HCT116 (cell line): ENCODE measurements around the gene NRP1. TPM values are rescaled to one million over a fixed set of nuclear protein-coding genes. Genes with fewer than 3 reads are reported as not detected.

Experiments used
- ATAC-seq: fragments of 200-7000 bp; cut with Tn5 transposase; 2 replicates; pipeline ENCODE4 v1.9.1; 2020; ENCODE audit warnings: mild to moderate bottlenecking, moderate library complexity
- BruUV-seq: library from RNA; stranded (reverse); fragments of 400-500 nt; replicated peaks from 2 replicates; lab custom pipeline; 2021; lab: Mats Ljungman, UMichigan
- CTCF ChIA-PET: fragments of 300-600 bp; sonication (Branson Sonifier 250); formaldehyde crosslinking; loops from one replicate; lab custom pipeline; 2021; ENCODE audit warnings: antibody characterized with exemption; lab: Charles Lee
- POLR2A ChIA-PET: fragments of 300-600, 350-600 bp; sonication (Branson Sonifier 250); formaldehyde crosslinking; loops from one replicate; lab custom pipeline; 2021; ENCODE audit warnings: antibody characterized with exemption; lab: Charles Lee
- RAD21 ChIA-PET, 2 experiments: fragments of 300-600 bp; sonication (Branson Sonifier 250); formaldehyde crosslinking; loops; one replicate each; lab custom pipeline; 2023; ENCODE audit warnings: low total read pairs in 2 of 2; ENCODE audit not compliant: uncharacterized antibody in 2 of 2, unreplicated experiment in 2 of 2, low non-redundant PET in 1 of 2; lab: Charles Lee
- DNase-seq: peaks from one replicate; pipeline ENCODE4 v3.0.0-alpha.2; 2010; ENCODE audit warnings: low read depth, low spot score
- H2AFZ ChIP-seq: fragments of 200-600 bp; shearing (Covaris generic), sonication (generic); 2 replicates; pipeline ENCODE4 v1.6.1; 2017; ENCODE audit warnings: low read depth, mixed run types, mixed read lengths, antibody characterized with exemption, low read length; ENCODE audit not compliant: poor library complexity, severe bottlenecking
- H3K27ac ChIP-seq: 2 replicates; pipeline ENCODE4 v1.5.1; 2012; ENCODE audit warnings: low read depth, low read length
- H3K27me3 ChIP-seq: fragments of 200-600 bp; sonication (generic); 2 replicates; pipeline ENCODE4 v1.6.1; 2016; ENCODE audit warnings: mixed run types, low read length, mixed read lengths; ENCODE audit not compliant: insufficient read depth
- H3K36me3 ChIP-seq, 2 experiments: fragments of 200-500 bp in 1 of 2; fragments of 200-600 bp in 1 of 2; sonication (Bioruptor generic) in 1 of 2; sonication (generic) in 1 of 2; 2 replicates each; pipeline versions ENCODE4 v1.5.1 to v1.6.1; 2014 to 2016; ENCODE audit warnings: low read length in 2 of 2, inconsistent platforms in 1 of 2, mixed read lengths in 1 of 2, mixed run types in 1 of 2; ENCODE audit not compliant: insufficient read depth in 2 of 2, control insufficient read depth in 1 of 2
- H3K4me1 ChIP-seq, 2 experiments: fragments of 200-600 bp in 1 of 2; sonication (generic) in 1 of 2; 2 replicates each; pipeline versions ENCODE4 v1.5.1 to v1.6.1; 2012 to 2017; ENCODE audit warnings: low read length in 2 of 2, inconsistent platforms in 1 of 2, mild to moderate bottlenecking in 1 of 2, mixed read lengths in 1 of 2, mixed run types in 1 of 2, moderate library complexity in 1 of 2; ENCODE audit not compliant: insufficient read depth in 2 of 2, control insufficient read depth in 1 of 2
- H3K4me2 ChIP-seq: fragments of 200-600 bp; sonication (generic); 2 replicates; pipeline ENCODE4 v1.6.1; 2017; ENCODE audit warnings: mixed run types, low read length, mixed read lengths
- H3K4me3 ChIP-seq, 2 experiments: fragments of 200-600 bp in 1 of 2; sonication (generic) in 1 of 2; replicated peaks in 1 of 2; 2 replicates each; pipeline ENCODE4 v1.5.1; 2011 to 2016; ENCODE audit warnings: low read length in 2 of 2, control low read depth in 1 of 2, low read depth in 1 of 2, mild to moderate bottlenecking in 1 of 2, mixed read lengths in 1 of 2, mixed run types in 1 of 2
- H3K79me2 ChIP-seq: fragments of 200-600 bp; sonication (generic); 2 replicates; pipeline ENCODE4 v1.6.1; 2017; ENCODE audit warnings: mild to moderate bottlenecking, mixed run types, low read length, moderate library complexity, mixed read lengths; ENCODE audit not compliant: insufficient read depth
- H3K9ac ChIP-seq: fragments of 200-600 bp; sonication (generic); 2 replicates; pipeline ENCODE4 v1.6.1; 2016; ENCODE audit warnings: low read length, mixed read lengths
- H3K9me2 ChIP-seq: fragments of 200-600 bp; sonication (generic), shearing (Covaris generic); 2 replicates; pipeline ENCODE4 v1.6.1; 2017; ENCODE audit warnings: mixed run types, mild to moderate bottlenecking, moderate library complexity; ENCODE audit not compliant: insufficient read depth
- H3K9me3 ChIP-seq, 2 experiments: fragments of 200-500 bp in 1 of 2; fragments of 200-600 bp in 1 of 2; sonication (Bioruptor generic) in 1 of 2; sonication (generic) in 1 of 2; 2 replicates each; pipeline ENCODE4 v1.6.1; 2014 to 2017; ENCODE audit warnings: low read length in 2 of 2, mixed read lengths in 2 of 2, inconsistent platforms in 1 of 2, low read depth in 1 of 2, mild to moderate bottlenecking in 1 of 2, mixed run types in 1 of 2, moderate library complexity in 1 of 2; ENCODE audit not compliant: control insufficient read depth in 1 of 2, insufficient read depth in 1 of 2
- H4K20me1 ChIP-seq: fragments of 200-600 bp; sonication (generic), shearing (Covaris generic); 2 replicates; pipeline ENCODE4 v1.6.1; 2017; ENCODE audit warnings: mixed run types, mild to moderate bottlenecking, moderate library complexity; ENCODE audit not compliant: insufficient read depth
- CBX3 ChIP-seq: IDR thresholded peaks from 2 replicates; pipeline ENCODE4 v1.6.1; 2012; ENCODE audit warnings: low read depth
- CEBPB ChIP-seq: IDR thresholded peaks from 2 replicates; pipeline ENCODE4 v1.6.1; 2012; ENCODE audit warnings: low read depth
- ELF1 ChIP-seq: IDR thresholded peaks from 2 replicates; pipeline ENCODE4 v1.6.1; 2012; ENCODE audit warnings: low read depth, borderline replicate concordance
- EZH2 ChIP-seq: fragments of 200-600 bp; sonication (generic); IDR thresholded peaks from 2 replicates; pipeline ENCODE4 v1.6.1; 2017; ENCODE audit warnings: antibody characterized with exemption, mixed run types
- FOSL1 ChIP-seq: IDR thresholded peaks from 2 replicates; pipeline ENCODE4 v1.6.1; 2012; ENCODE audit warnings: low read depth
- POLR2AphosphoS5 ChIP-seq: IDR thresholded peaks from 2 replicates; pipeline ENCODE4 v1.6.1; 2011; ENCODE audit warnings: mild to moderate bottlenecking, low read depth, low read length, moderate library complexity
- RAD21 ChIP-seq: IDR thresholded peaks from 2 replicates; pipeline ENCODE4 v1.6.1; 2012; ENCODE audit warnings: low read depth, mild to moderate bottlenecking
- SIN3A ChIP-seq: IDR thresholded peaks from 2 replicates; pipeline ENCODE4 v1.6.1; 2012; ENCODE audit warnings: low read depth
- SRF ChIP-seq: IDR thresholded peaks from 2 replicates; pipeline ENCODE4 v1.6.1; 2012; ENCODE audit warnings: low read depth
- ZFX ChIP-seq: fragments of 450-650 bp; IDR thresholded peaks from 2 replicates; pipeline ENCODE4 v1.6.1; 2017
- intact Hi-C: fragments of 100-400 bp; cut with micrococcal nuclease; formaldehyde crosslinking; loops from 2 replicates; pipeline ENCODE4 v1.10.0; 2022
- total RNA-seq: library from RNA; stranded (reverse); gene quantifications from one replicate; pipeline ENCODE4 v1.2.1, GENCODE V29; 2021; ENCODE audit not compliant: unreplicated experiment
- TF ChIP-seq, protein P1 (sequence below): IDR thresholded peaks from 2 replicates; pipeline ENCODE4 v1.6.1; 2012
- TF ChIP-seq, protein P2 (sequence below), 3 experiments: fragments of 200-600 bp in 1 of 3; sonication (generic) in 1 of 3; IDR thresholded peaks in 2 of 3; conservative IDR thresholded peaks in 1 of 3; 2 replicates each; pipeline ENCODE4 v1.5.1; 2012 to 2017; ENCODE audit warnings: low read depth in 2 of 3, low read length in 2 of 3, antibody characterized with exemption in 1 of 3, borderline replicate concordance in 1 of 3, control low read depth in 1 of 3, mild to moderate bottlenecking in 1 of 3, mixed read lengths in 1 of 3, mixed run types in 1 of 3, moderate library complexity in 1 of 3; ENCODE audit not compliant: insufficient read depth in 1 of 3
- TF ChIP-seq, protein P3 (sequence below): IDR thresholded peaks from 2 replicates; pipeline ENCODE4 v1.6.1; 2012

Gene NRP1
- total RNA-seq, 1 experiment from 2014 or later, result 3.8 TPM

DNA sequence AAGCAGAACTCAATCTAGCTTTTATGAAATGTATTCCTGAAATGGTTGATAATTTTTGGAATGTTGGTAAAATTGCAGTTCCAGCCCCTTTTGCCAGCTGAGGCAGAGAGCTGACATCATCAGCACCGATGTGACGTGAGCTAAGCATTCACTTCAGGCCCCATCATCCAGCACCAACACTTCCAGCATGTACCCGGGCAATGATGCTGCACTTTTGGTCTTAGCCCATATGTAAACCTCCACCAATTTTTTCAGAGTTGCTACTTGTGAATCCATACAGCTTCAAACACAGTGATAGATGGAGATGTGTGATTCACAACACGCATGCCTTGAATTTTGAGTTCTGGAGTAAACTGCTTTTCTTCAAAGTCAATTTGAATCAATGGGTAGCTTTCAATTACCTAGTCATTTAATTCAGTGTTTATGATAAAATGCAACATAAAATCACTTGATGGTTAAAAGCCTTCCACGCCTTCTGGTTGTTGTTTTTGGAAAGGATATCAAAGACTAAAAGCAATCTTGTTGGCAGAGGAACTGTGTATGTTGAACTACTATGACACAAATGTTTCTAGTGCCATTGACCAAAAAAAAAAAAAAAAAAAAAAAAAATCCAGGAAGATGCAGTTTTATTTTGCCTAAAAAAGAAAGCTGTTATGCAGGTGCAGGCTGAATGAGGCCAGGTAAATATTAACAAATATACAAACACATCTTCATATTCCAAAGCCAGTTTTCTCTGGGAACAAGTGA lies 73.9 kb downstream of the NRP1 start:
- TF ChIP-seq EZH2, result no peak
- TF ChIP-seq, protein P1, sequence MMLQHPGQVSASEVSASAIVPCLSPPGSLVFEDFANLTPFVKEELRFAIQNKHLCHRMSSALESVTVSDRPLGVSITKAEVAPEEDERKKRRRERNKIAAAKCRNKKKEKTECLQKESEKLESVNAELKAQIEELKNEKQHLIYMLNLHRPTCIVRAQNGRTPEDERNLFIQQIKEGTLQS, result no peak
- TF ChIP-seq, protein P2, sequence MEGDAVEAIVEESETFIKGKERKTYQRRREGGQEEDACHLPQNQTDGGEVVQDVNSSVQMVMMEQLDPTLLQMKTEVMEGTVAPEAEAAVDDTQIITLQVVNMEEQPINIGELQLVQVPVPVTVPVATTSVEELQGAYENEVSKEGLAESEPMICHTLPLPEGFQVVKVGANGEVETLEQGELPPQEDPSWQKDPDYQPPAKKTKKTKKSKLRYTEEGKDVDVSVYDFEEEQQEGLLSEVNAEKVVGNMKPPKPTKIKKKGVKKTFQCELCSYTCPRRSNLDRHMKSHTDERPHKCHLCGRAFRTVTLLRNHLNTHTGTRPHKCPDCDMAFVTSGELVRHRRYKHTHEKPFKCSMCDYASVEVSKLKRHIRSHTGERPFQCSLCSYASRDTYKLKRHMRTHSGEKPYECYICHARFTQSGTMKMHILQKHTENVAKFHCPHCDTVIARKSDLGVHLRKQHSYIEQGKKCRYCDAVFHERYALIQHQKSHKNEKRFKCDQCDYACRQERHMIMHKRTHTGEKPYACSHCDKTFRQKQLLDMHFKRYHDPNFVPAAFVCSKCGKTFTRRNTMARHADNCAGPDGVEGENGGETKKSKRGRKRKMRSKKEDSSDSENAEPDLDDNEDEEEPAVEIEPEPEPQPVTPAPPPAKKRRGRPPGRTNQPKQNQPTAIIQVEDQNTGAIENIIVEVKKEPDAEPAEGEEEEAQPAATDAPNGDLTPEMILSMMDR (IDR thresholded peaks at IDR 0.05 in 2 of 3, conservative IDR thresholded peaks at IDR 0.05 in 1 of 3; ENCODE audit: borderline replicate concordance in 1 of 3, insufficient read depth in 1 of 3, low read depth in 2 of 3, low read length in 2 of 3), result no peak
- no peak for TF ChIP-seq ZFX
- TF ChIP-seq FOSL1, result no peak
- TF ChIP-seq, protein P3, sequence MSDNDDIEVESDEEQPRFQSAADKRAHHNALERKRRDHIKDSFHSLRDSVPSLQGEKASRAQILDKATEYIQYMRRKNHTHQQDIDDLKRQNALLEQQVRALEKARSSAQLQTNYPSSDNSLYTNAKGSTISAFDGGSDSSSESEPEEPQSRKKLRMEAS, result no peak
- TF ChIP-seq SRF, result no peak
- no peak for TF ChIP-seq CBX3
- no peak for TF ChIP-seq ELF1
- no peak for TF ChIP-seq CEBPB
- no peak for TF ChIP-seq RAD21
- no peak for TF ChIP-seq POLR2AphosphoS5
- no peak for TF ChIP-seq SIN3A
- ChIA-PET CTCF (no interaction called here), RAD21 (no interaction called here), POLR2A (no interaction called here)
- Histone ChIP-seq H4K20me1 (no peaks in the 10 kb centered on the region), H3K4me1 (peaks cover 15 to 44% of the 10 kb centered on the region in 2 experiments), H3K27me3 (no peaks in the 10 kb centered on the region), H3K36me3 (no peaks in the 10 kb centered on the region), H3K27ac (no peak overlapping the region), H3K9ac (no peak overlapping the region), H3K9me3 (no peaks in the 10 kb centered on the region), H3K4me2 (no peak overlapping the region), H3K4me3 (no peak overlapping the region), H3K79me2 (no peaks in the 10 kb centered on the region), H3K9me2 (no peaks in the 10 kb centered on the region), H2AFZ (no peak overlapping the region)
- ATAC-seq, result no peak
- BruUV-seq, result no TSS peak
- intact Hi-C loops, result no loop called here
- DNase-seq, result no peak
